Measurements from ENCODE around the gene TEF. TPM values are rescaled to one million over a fixed set of nuclear protein-coding genes. Genes with fewer than 3 reads are reported as not detected.

Gene TEF
- total and polyA plus RNA-seq, 9 of the 15 experiments (the other 6 are each of a cell fraction or from before 2014, with no cell fraction given), result 0.04 to 3.1 (median 1.2) TPM

DNA sequence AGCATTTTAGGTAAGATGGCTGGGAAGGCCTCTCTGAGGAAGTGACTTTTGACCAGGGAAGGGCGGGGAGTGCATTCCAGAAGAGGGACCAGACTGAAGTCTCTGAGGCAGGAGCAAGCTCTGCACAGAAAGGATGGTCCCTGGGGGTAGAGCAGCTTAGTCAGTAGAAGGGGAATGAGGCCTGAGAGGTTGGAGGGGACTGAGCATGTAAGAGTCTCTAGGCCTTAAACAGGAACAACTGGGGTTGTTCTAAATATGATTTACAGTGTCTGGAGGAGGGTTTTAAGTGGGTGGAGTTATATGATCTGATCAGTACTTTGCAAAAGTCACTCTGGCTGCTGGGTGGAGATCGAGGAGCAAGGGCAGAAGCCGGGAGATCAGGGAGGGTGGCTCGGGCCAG is 31.7 kb upstream of the TEF start (continued):
- TF ChIP-seq RNF2 (IDR thresholded peaks at IDR 0.05), result no peak
- TF ChIP-seq SRSF9 (IDR thresholded peaks at IDR 0.05; ENCODE audit: borderline replicate concordance, low read depth, low read length), result no peak
- TF ChIP-seq KAT2B (IDR thresholded peaks at IDR 0.05; ENCODE audit: low read depth, low read length), result no peak
- no peak for TF ChIP-seq RHOXF2B (CRISPR knock-in tag; conservative IDR thresholded peaks at IDR 0.05)
- no peak for TF ChIP-seq GATAD2B (IDR thresholded peaks at IDR 0.05; ENCODE audit: borderline replicate concordance)

DNA sequence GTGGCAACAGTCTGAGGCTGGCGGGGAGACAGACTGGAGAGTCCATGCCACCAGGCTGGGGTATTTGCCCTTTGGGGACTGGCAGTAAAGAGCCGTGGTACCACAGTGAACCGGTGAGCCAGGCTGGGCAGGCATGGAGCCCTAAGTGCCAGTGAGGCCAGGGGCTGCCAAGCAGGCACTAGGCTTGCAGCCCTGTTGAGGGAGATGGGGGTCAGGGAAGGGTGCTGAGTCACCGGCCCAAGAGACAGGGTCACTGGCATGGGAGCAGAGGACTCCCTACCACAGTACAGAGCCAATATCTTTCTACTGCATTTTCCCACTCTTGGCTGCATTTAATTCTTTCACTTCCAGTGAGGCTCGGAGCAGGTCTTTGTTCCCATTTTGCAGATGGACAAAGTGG is 30.7 kb upstream of the TEF start:
- Histone ChIP-seq H3K4me3 (no peak overlapping the region), H3K36me3 (ENCODE audit: control insufficient read depth, insufficient read depth, low read length) (peaks cover 89% of the 10 kb centered on the region; the same call in 2 of the 3 replicates), H3K79me2 (ENCODE audit: control insufficient read depth, insufficient read depth, low read length) (no peaks in the 10 kb centered on the region; the same call in 2 of the 3 replicates), H3K4me1 (replicated peaks in 1 of 2; ENCODE audit: control insufficient read depth in 2 of 2, insufficient read depth in 2 of 2, low read length in 2 of 2) (peaks cover 10 to 30% of the 10 kb centered on the region in 2 experiments; a peak in 4 of 5 replicates), H3K4me2 (ENCODE audit: insufficient read depth, low read length) (no peak overlapping the region), H3K9me1 (ENCODE audit: control insufficient read depth, insufficient read depth, low read length) (no peaks in the 10 kb centered on the region), H3K9ac (ENCODE audit: insufficient read depth in 1 of 2, low read depth in 2 of 2, low read length in 2 of 2) (no peak overlapping the region; a peak in 2 of 4 replicates), H3K9me3 (replicated peaks; ENCODE audit: control insufficient read depth, insufficient read depth, low read depth, low read length) (no peaks in the 10 kb centered on the region), H3K27ac (ENCODE audit: extremely low read depth, low read depth, low read length) (no peak overlapping the region), H4K20me1 (replicated peaks; ENCODE audit: control insufficient read depth, insufficient read depth, low read length) (no peaks in the 10 kb centered on the region), H3K27me3 (ENCODE audit: control insufficient read depth in 2 of 2, insufficient read depth in 2 of 2, low read length in 2 of 2) (no peaks in the 10 kb centered on the region), H2AFZ (ENCODE audit: low read depth, low read length) (no peak overlapping the region)
- intact Hi-C loops (cut with micrococcal nuclease), result no loop called here
- ATAC-seq (no peak), FAIRE-seq (no peak), DNase-seq (ENCODE audit: extremely low read depth in 1 of 4, low spot score in 3 of 4) (no peak)
- CTCF ChIA-PET (ENCODE audit: low intra/inter-chr PET ratio), result no interaction called here
- in situ Hi-C loops (cut with MboI), result no loop called here
- BruUV-seq (replicated peaks), result no TSS peak
- 96% methylated on average over 3 of the region's 5 CpGs for WGBS (ENCODE audit: insufficient coverage, low coverage, missing lambda C conversion rate)
- TF ChIP-seq, protein P1, sequence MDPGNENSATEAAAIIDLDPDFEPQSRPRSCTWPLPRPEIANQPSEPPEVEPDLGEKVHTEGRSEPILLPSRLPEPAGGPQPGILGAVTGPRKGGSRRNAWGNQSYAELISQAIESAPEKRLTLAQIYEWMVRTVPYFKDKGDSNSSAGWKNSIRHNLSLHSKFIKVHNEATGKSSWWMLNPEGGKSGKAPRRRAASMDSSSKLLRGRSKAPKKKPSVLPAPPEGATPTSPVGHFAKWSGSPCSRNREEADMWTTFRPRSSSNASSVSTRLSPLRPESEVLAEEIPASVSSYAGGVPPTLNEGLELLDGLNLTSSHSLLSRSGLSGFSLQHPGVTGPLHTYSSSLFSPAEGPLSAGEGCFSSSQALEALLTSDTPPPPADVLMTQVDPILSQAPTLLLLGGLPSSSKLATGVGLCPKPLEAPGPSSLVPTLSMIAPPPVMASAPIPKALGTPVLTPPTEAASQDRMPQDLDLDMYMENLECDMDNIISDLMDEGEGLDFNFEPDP (CRISPR knock-in tag; IDR thresholded peaks at IDR 0.05), result no peak
- TF ChIP-seq NR4A1 (CRISPR knock-in tag; IDR thresholded peaks at IDR 0.05) (no peak), NR4A1 (tag; IDR thresholded peaks at IDR 0.05) (no peak), ZNF717 (CRISPR knock-in tag; IDR thresholded peaks at IDR 0.05) (no peak)
- TF ChIP-seq, protein P2, sequence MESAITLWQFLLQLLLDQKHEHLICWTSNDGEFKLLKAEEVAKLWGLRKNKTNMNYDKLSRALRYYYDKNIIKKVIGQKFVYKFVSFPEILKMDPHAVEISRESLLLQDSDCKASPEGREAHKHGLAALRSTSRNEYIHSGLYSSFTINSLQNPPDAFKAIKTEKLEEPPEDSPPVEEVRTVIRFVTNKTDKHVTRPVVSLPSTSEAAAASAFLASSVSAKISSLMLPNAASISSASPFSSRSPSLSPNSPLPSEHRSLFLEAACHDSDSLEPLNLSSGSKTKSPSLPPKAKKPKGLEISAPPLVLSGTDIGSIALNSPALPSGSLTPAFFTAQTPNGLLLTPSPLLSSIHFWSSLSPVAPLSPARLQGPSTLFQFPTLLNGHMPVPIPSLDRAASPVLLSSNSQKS (CRISPR knock-in tag; IDR thresholded peaks at IDR 0.05), result no peak
- TF ChIP-seq, protein P3, sequence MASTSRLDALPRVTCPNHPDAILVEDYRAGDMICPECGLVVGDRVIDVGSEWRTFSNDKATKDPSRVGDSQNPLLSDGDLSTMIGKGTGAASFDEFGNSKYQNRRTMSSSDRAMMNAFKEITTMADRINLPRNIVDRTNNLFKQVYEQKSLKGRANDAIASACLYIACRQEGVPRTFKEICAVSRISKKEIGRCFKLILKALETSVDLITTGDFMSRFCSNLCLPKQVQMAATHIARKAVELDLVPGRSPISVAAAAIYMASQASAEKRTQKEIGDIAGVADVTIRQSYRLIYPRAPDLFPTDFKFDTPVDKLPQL (IDR thresholded peaks at IDR 0.05; ENCODE audit: extremely low read depth, insufficient read length), result no peak
- POLR2A ChIA-PET, result interaction anchor here (2.2 kb wide), 1 partner anchor 10 kb away, joined by 10 read pairs; no protein-coding TSS in a partner anchor
